GM12892 (cell line): Measurements from ENCODE around the gene LGR6.

Source experiments
- DNase-seq: peaks from one replicate; pipeline ENCODE4 v3.0.0; 2011; ENCODE audit not compliant: insufficient read length
- FAIRE-seq: peaks from 2 replicates; lab custom pipeline; 2011; peaks lifted over from hg19 to GRCh38; lab: Jason Lieb, UNC
- POLR2A ChIP-seq: IDR thresholded peaks from 2 replicates; pipeline ENCODE4 v1.6.1; 2011; ENCODE audit warnings: low read depth, low read length, control low read depth
- POLR2AphosphoS5 ChIP-seq: IDR thresholded peaks from 2 replicates; pipeline ENCODE4 v1.6.1; 2011; ENCODE audit warnings: low read depth, low read length, control low read depth
- TAF1 ChIP-seq: IDR thresholded peaks from 2 replicates; pipeline ENCODE4 v1.6.1; 2011; ENCODE audit warnings: low read depth, mild to moderate bottlenecking, control low read depth, low read length, borderline replicate concordance

LGR6 gene

DNA sequence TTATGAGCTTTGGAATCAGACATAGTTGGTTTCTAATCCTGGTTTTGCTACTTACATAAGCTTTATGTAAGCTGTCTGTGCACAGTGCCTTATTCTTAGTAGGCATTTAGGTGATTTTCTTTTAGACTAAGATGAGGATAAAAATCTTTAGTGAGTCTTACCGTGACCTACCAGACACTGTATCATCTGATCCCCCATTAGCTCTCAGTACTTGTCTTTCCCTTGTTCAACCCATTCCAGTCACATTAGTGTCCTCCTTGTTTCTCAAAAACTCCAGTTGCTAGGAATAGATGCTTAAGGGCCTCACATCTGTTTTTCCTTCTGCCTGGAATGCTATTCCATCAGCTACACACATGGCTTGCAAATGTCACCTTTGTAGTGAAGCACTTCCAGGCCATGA is 173.7 kb downstream of the LGR6 start:
- no peak for TF ChIP-seq POLR2AphosphoS5
- no peak for TF ChIP-seq POLR2A
- no peak for TF ChIP-seq TAF1
- no peak for FAIRE-seq
- no peak for DNase-seq
